Osteoblast (primary cell): ENCODE results near the gene LANCL1. TPM values are rescaled to one million over a fixed set of nuclear protein-coding genes. Genes with fewer than 3 reads are reported as not detected.

ENCODE experiments used
- DNase-seq: peaks from one replicate; pipeline ENCODE4 v3.0.0; 2011; ENCODE audit warnings: low spot score, mixed read lengths; ENCODE audit not compliant: insufficient read length; ENCODE audit errors: missing footprints
- H2AFZ ChIP-seq: 2 replicates; pipeline ENCODE4 v1.6.0; 2011; ENCODE audit warnings: mild to moderate bottlenecking, low read length
- H3K27ac ChIP-seq: 2 replicates; pipeline ENCODE4 v1.5.1; 2011; ENCODE audit warnings: mild to moderate bottlenecking, low read depth, low read length, moderate library complexity
- H3K27me3 ChIP-seq: 2 replicates; pipeline ENCODE4 v1.6.0; 2012; ENCODE audit warnings: mild to moderate bottlenecking, control low read depth, inconsistent platforms, low read length, moderate library complexity; ENCODE audit not compliant: insufficient read depth
- H3K36me3 ChIP-seq: 2 replicates; pipeline ENCODE4 v1.5.1; 2011; ENCODE audit warnings: mild to moderate bottlenecking, low read length, control low read depth, moderate library complexity; ENCODE audit not compliant: insufficient read depth
- H3K4me1 ChIP-seq: 2 replicates; pipeline ENCODE4 v1.5.1; 2011; ENCODE audit warnings: mild to moderate bottlenecking, low read length, control low read depth, moderate library complexity; ENCODE audit not compliant: insufficient read depth
- H3K4me2 ChIP-seq: 2 replicates; pipeline ENCODE4 v1.6.0; 2011; ENCODE audit warnings: mild to moderate bottlenecking, low read length; ENCODE audit not compliant: insufficient read depth
- H3K4me3 ChIP-seq: fragments of 200-600 bp; sonication (generic); 3 replicates; pipeline ENCODE4 v1.5.1; 2012; ENCODE audit warnings: mild to moderate bottlenecking, low read length, inconsistent platforms; ENCODE audit not compliant: insufficient read depth
- H3K79me2 ChIP-seq: 2 replicates; pipeline ENCODE4 v1.6.0; 2012; ENCODE audit warnings: mild to moderate bottlenecking, low read length, control low read depth, inconsistent platforms; ENCODE audit not compliant: insufficient read depth
- H3K9me3 ChIP-seq: 2 replicates; pipeline ENCODE4 v1.5.1; 2011; ENCODE audit warnings: low read depth, low read length, control low read depth
- H4K20me1 ChIP-seq: 2 replicates; pipeline ENCODE4 v1.6.0; 2012; ENCODE audit warnings: mild to moderate bottlenecking, low read length, control low read depth; ENCODE audit not compliant: insufficient read depth
- total RNA-seq: library from RNA; depleted of rRNA; stranded (reverse); fragments of >200 nt; gene quantifications from 2 replicates; pipeline ENCODE4 v1.2.3, GENCODE V29; 2012
- TF ChIP-seq, protein P1 (sequence below): IDR thresholded peaks from 2 replicates; pipeline ENCODE4 v1.5.1; 2011; ENCODE audit warnings: mild to moderate bottlenecking, low read depth, low read length, moderate library complexity; ENCODE audit errors: extremely low read depth

Gene LANCL1
- total RNA-seq, 1 donor, result 35.8 TPM

DNA sequence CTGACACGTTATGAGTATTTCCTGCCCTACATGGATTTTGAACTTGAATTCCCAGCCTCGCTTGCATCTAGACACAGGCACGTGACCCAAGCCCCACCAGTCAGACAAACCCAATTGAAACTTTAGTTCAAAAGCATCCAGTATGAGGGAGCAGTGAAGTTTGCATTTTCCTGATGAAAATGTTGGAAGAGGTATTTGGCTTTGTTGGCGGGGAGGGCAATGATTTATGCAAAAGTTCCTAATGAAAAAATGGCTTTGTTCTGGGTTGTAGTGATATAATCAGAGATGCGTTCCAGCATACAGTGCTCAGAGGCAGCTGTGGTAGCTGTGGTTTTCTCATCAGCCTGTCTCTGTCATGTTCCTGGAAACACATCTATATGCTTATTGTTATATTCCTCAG, 43.0 kb upstream of the LANCL1 start:
- TF ChIP-seq, protein P1, sequence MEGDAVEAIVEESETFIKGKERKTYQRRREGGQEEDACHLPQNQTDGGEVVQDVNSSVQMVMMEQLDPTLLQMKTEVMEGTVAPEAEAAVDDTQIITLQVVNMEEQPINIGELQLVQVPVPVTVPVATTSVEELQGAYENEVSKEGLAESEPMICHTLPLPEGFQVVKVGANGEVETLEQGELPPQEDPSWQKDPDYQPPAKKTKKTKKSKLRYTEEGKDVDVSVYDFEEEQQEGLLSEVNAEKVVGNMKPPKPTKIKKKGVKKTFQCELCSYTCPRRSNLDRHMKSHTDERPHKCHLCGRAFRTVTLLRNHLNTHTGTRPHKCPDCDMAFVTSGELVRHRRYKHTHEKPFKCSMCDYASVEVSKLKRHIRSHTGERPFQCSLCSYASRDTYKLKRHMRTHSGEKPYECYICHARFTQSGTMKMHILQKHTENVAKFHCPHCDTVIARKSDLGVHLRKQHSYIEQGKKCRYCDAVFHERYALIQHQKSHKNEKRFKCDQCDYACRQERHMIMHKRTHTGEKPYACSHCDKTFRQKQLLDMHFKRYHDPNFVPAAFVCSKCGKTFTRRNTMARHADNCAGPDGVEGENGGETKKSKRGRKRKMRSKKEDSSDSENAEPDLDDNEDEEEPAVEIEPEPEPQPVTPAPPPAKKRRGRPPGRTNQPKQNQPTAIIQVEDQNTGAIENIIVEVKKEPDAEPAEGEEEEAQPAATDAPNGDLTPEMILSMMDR, result no peak
- H3K4me3 ChIP-seq, result no peak overlapping the region
- H2AFZ ChIP-seq, result peak overlapping the region; percentile 66
- H4K20me1 ChIP-seq, result no peaks in the 10 kb centered on the region
- H3K36me3 ChIP-seq, result no peaks in the 10 kb centered on the region
- H3K79me2 ChIP-seq, result no peaks in the 10 kb centered on the region
- H3K27me3 ChIP-seq, result no peaks in the 10 kb centered on the region
- no peak for DNase-seq
- H3K4me2 ChIP-seq, result no peak overlapping the region
- H3K9me3 ChIP-seq, result no peaks in the 10 kb centered on the region
- no peak overlapping the region for H3K27ac ChIP-seq
- no peaks in the 10 kb centered on the region for H3K4me1 ChIP-seq

DNA sequence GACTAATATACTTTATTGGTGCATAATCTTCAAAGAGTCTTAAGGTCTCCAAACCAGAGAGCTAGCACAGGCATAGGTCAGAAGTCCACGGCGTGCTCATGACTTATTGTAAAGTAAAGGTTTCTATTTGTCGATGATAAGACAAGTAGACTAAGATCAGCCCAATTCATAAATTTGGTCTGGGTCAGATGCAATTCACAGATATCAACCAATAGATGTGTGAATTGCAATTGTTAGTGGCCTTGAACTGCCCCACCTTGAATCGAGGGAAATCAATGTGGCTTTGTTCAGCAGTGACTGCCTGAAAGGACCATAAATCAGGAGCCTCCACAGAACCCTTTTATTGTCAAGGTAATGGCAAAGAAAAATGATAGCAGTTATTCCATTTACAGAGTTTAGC, 40.7 kb upstream of the LANCL1 start:
- TF ChIP-seq, protein P1, result no peak
- H3K27ac ChIP-seq, result no peak overlapping the region
- no peak overlapping the region for H3K4me2 ChIP-seq
- H3K4me1 ChIP-seq, result no peaks in the 10 kb centered on the region
- DNase-seq, result no peak
- no peak overlapping the region for H3K4me3 ChIP-seq
- no peaks in the 10 kb centered on the region for H4K20me1 ChIP-seq
- H3K9me3 ChIP-seq, result no peaks in the 10 kb centered on the region
- no peaks in the 10 kb centered on the region for H3K27me3 ChIP-seq
- no peak overlapping the region for H2AFZ ChIP-seq
- no peaks in the 10 kb centered on the region for H3K79me2 ChIP-seq
- no peaks in the 10 kb centered on the region for H3K36me3 ChIP-seq

DNA sequence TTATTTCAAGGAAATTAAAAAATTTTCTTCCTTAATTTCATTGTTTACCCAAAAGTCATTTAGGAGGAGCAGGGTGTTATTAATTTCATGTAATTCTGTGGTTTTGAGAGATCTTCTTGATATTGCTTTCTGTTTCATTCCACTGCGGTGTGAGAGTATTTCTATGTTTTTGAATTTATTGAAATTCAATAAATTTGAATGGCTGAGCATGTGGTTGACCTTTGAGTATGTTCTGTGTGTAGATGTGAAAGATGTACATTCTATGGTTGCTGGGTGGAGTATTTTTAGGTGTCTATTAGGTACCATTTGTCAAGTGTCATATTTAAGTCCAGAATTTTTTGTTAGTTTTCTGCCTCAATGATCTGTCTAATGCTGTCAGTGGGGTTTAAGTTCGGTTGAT, 39.4 kb upstream of the LANCL1 start:
- H2AFZ ChIP-seq, result no peak overlapping the region
- H3K27ac ChIP-seq, result no peak overlapping the region
- H3K4me1 ChIP-seq, result no peaks in the 10 kb centered on the region
- no peak for DNase-seq
- no peaks in the 10 kb centered on the region for H4K20me1 ChIP-seq
- H3K4me2 ChIP-seq, result no peak overlapping the region
- H3K9me3 ChIP-seq, result no peaks in the 10 kb centered on the region
- H3K4me3 ChIP-seq, result no peak overlapping the region
- no peaks in the 10 kb centered on the region for H3K79me2 ChIP-seq
- no peaks in the 10 kb centered on the region for H3K27me3 ChIP-seq
- no peaks in the 10 kb centered on the region for H3K36me3 ChIP-seq
- TF ChIP-seq, protein P1, result no peak

DNA sequence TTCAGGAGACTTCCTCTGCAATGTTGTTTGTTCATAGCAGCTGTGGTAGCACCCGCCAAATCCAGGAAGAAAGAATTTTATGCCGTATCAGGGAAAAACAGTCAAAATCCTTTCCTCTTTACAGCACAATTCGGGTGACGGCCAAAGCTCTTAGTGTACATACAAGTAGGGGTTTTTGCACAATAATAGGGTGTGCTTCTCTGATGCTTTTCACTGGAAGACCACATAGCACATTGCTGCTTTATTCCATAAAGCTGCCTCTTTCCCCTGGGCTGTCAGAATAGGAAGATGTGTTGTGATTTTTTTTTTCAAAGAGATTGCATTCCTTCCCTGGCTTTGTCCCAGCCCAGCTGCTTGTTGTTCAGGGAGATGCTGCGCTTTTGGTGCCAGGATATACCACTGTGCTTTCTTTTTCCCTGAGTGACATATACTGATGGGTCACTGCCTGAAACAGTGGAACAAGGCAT, 27.2 kb upstream of the LANCL1 start:
- Histone ChIP-seq H4K20me1 (no peaks in the 10 kb centered on the region), H3K4me3 (peak overlapping the region; percentile 28), H3K79me2 (no peaks in the 10 kb centered on the region), H3K36me3 (no peaks in the 10 kb centered on the region), H3K27ac (no peak overlapping the region), H2AFZ (peak overlapping the region; percentile 46), H3K4me2 (peak overlapping the region; percentile 74), H3K4me1 (no peaks in the 10 kb centered on the region), H3K9me3 (no peaks in the 10 kb centered on the region), H3K27me3 (no peaks in the 10 kb centered on the region)
- DNase-seq, result no peak
- TF ChIP-seq, protein P1, result no peak
